NCI-H1092 treated with DMSO at 0.1 percent for 48 hours (cell line): ENCODE results near the gene OR5M3.

ENCODE experiments used
- DNase-seq: peaks from one replicate; lab custom pipeline; 2025; lab: John Stamatoyannopoulos, UW

Gene OR5M3

GRCh38 chr11:56473252-56473651 lies at the start of gene OR5M3:
OR5M3 (minus strand) TSS chr11:56473352; CDS start chr11:56470497, 2,855 bp downstream.
- no peak for DNase-seq

- DNase-seq, result no peak
These were observed 48.9 kb upstream of the OR5M3 start for GRCh38 chr11:56522008-56522407.

DNA sequence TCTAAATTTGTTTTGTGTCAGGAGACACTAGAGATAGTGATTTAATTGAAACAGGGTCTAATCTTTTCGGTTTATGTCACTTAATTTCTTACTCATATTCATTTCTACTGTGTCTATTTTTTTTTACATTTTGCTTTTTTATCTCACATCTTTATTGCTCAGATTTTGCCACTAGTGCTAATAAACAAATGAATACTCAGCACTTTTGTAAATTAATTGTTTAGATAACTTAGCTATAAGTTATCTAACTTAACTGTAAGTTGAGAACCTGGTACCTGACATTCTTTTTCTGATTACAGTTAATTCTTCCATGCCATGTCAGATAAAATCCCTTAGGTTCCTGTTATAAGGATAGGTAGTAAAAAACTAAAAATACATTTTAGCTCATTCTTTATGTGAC lies 40.1 kb upstream of the OR5M3 start:
- no peak for DNase-seq

DNA sequence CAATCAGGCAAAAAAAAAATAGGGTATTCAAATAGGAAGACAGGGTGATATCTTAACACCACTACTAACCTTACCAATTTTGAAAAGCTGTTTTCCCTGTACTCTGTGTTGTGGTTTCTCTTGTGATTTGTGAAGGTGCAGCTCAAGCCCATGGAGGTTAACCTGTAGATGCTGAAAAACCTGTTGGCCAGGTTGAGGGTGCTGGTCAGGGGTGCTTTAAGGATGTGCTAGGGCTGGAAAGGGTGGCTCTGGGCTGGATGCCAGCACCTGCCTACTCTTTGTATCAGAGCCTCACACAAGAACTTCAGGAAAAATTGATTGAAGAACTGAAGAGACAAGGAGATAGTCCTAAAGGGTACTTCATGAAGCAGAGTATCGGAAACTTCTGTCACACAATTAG lies 36.3 kb upstream of the OR5M3 start:
- no peak for DNase-seq

GRCh38 chr11:56497010-56497409 lies 23.9 kb upstream of the OR5M3 start:
- DNase-seq, result no peak

DNA sequence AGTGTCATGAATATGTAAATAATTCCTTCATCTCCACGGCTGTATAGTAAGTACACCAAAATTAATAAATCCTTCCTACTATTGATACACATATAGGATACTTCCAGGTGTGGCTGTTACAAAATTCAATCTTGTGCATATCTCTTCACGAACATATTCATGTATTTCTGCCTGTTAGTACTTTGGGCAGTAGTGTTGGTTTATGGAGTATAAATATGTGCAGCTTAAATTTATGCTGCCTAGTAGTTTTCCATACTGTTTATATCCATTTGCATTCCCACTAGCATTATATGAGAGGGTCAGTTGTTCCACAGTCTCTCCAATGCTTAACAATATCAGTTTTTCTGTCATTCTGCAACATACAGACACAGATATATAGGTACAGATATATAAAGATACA lies 22.0 kb upstream of the OR5M3 start:
- no peak for DNase-seq

DNA sequence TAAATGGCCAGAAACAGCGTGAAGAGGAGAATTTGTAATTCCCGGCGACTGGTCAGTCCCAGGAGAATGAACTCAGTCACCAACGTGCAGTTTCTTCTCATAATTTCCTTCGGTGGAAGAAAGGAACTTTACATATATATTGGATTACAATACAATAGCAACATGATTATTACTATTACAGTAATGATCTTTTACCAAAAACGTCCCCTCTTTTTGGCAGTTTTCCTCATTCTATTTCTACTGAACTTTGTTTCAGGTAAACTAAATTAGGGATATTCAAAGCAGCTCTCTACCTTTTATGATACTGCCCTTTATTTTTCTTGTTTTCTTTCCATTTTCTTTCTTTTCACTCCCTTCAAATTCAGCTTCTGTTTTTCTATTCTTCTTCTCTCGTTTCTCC lies 18.1 kb upstream of the OR5M3 start, which contains the start of gene OR5M8:
Gene OR5M8 (minus strand): TSS at position 101 of the 400 bp plus-strand sequence. CDS start 0 bp downstream, at position 101.
- no peak for DNase-seq

- no peak for DNase-seq
These were observed 13.6 kb upstream of the OR5M3 start for GRCh38 chr11:56486801-56487200.

DNA sequence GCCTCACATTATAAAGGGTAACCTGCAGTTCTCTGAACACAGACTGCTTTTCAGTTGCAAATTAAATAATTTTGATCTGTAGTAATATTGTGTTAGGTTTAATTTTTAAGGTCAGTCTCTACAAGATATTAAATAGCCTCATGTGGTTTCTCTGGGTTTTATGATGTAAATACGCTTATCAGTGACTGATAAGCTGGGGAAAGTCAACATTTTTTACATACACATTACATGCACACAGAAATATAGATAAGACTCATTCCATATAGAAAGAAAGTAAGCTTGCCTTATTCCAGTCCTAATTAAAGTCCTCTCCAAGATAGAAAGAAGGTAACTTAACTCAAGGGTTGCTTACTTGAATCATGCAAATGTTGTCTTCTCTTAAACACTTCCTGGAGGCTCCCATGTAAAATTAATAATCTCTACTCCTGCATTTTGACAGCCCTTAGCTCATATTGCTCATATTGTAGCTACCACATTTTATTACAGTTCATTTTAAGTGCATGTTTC lies 1.6 kb upstream of the OR5M3 start:
- no peak for DNase-seq

- no peak for DNase-seq
These were observed 16.1 kb downstream of the OR5M3 start for GRCh38 chr11:56457076-56457475.

DNA sequence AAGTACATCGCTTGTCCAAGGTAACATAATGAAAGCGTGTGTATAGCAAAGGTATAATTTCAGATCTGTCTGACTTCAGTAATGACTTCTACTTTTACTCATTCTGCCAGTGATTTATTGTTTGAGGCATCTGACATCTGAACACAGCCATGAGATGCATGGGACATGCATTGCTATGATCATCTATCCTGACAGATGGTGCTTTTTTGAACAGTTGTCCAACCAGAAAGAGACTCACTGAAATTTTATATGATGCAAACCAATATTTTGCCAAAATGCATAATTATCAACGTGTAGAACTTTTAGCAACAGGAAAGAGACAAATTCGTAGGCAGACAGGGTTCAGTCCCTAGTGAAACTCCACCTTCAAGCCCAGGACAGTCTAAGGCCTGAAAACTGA lies 19.6 kb downstream of the OR5M3 start:
- DNase-seq, result no peak
